WTC11 (cell line): ENCODE data around the gene XIRP2. TPM values are rescaled to one million over a fixed set of nuclear protein-coding genes. Genes with fewer than 3 reads are reported as not detected.

ENCODE experiments used
- ATAC-seq: fragments of 200-7000 bp; cut with Tn5 transposase; 2 replicates; pipeline ENCODE4 v1.10.0; 2021; ENCODE audit warnings: mild to moderate bottlenecking, moderate library complexity
- CTCF ChIA-PET: fragments of 300-600 bp; sonication (Branson Sonifier 250); formaldehyde crosslinking; loops from one replicate; lab custom pipeline; 2021; ENCODE audit warnings: antibody characterized with exemption; lab: Charles Lee
- POLR2A ChIA-PET: fragments of 350-600 bp; sonication (Branson Sonifier 250); formaldehyde crosslinking; loops from one replicate; lab custom pipeline; 2021; ENCODE audit warnings: antibody characterized with exemption; lab: Charles Lee
- DNase-seq: peaks from one replicate; pipeline ENCODE4 v3.0.0; 2021; ENCODE audit warnings: low spot score
- H3K27ac Mint-ChIP-seq: 2 replicates; pipeline ENCODE4 v1.8.0; 2021; ENCODE audit warnings: mixed read lengths
- H3K27me3 Mint-ChIP-seq: 2 replicates; pipeline ENCODE4 v1.8.0; 2021; ENCODE audit warnings: low read depth, mild to moderate bottlenecking, moderate library complexity, mixed read lengths
- H3K36me3 Mint-ChIP-seq: 2 replicates; pipeline ENCODE4 v1.8.0; 2021; ENCODE audit warnings: mixed read lengths
- H3K4me1 Mint-ChIP-seq: 2 replicates; pipeline ENCODE4 v1.8.0; 2022; ENCODE audit warnings: mixed read lengths
- H3K4me3 Mint-ChIP-seq: 2 replicates; pipeline ENCODE4 v1.8.0; 2021; ENCODE audit warnings: mild to moderate bottlenecking, moderate library complexity, mixed read lengths
- H3K9me3 Mint-ChIP-seq: 2 replicates; pipeline ENCODE4 v1.8.0; 2021; ENCODE audit warnings: mixed read lengths
- NFE2L1 ChIP-seq: sonication (generic); formaldehyde crosslinking; IDR thresholded peaks from 2 replicates; pipeline ENCODE4 v1.8.1; 2023; ENCODE audit warnings: missing genetic modification reagents
- SMAD3 ChIP-seq: sonication (generic); formaldehyde crosslinking; IDR thresholded peaks from 2 replicates; pipeline ENCODE4 v1.8.0; 2022; ENCODE audit warnings: missing genetic modification reagents, mild to moderate bottlenecking, borderline replicate concordance
- ZBTB21 ChIP-seq: sonication (generic); formaldehyde crosslinking; IDR thresholded peaks from 2 replicates; pipeline ENCODE4 v1.8.1; 2023; ENCODE audit warnings: mild to moderate bottlenecking, missing genetic modification reagents, borderline replicate concordance
- ZNF138 ChIP-seq: sonication (generic); formaldehyde crosslinking; conservative IDR thresholded peaks from 2 replicates; pipeline ENCODE4 v1.8.1; 2022; ENCODE audit warnings: mild to moderate bottlenecking, moderate library complexity, missing genetic modification reagents
- ZNF396 ChIP-seq: fragments of 250-450 bp; sonication (Bioruptor Pico); IDR thresholded peaks from 2 replicates; pipeline ENCODE4 v1.8.0; 2021; ENCODE audit warnings: mild to moderate bottlenecking, moderate library complexity, borderline replicate concordance
- total RNA-seq: library from RNA; stranded (reverse); gene quantifications from 3 replicates; pipeline ENCODE4 v1.2.3, GENCODE V29; 2021
- TF ChIP-seq, protein P1 (sequence below): sonication (generic); formaldehyde crosslinking; IDR thresholded peaks from 2 replicates; pipeline ENCODE4 v1.8.1; 2023; ENCODE audit warnings: mild to moderate bottlenecking, missing genetic modification reagents
- TF ChIP-seq, protein P2 (sequence below): sonication (generic); formaldehyde crosslinking; conservative IDR thresholded peaks from 2 replicates; pipeline ENCODE4 v1.8.1; 2022; ENCODE audit warnings: mild to moderate bottlenecking, missing genetic modification reagents
- TF ChIP-seq, protein P3 (sequence below): sonication (generic); formaldehyde crosslinking; IDR thresholded peaks from 2 replicates; pipeline ENCODE4 v1.8.1; 2023; ENCODE audit warnings: mild to moderate bottlenecking, missing genetic modification reagents, moderate library complexity
- TF ChIP-seq, protein P4 (sequence below): fragments of 250-450 bp; sonication (Bioruptor Pico); conservative IDR thresholded peaks from 2 replicates; pipeline ENCODE4 v1.9.0; 2021; ENCODE audit warnings: mild to moderate bottlenecking
- TF ChIP-seq, protein P5 (sequence below): fragments of 250-450 bp; sonication (Bioruptor Pico); IDR thresholded peaks from 2 replicates; pipeline ENCODE4 v1.9.0; 2021; ENCODE audit warnings: mild to moderate bottlenecking, borderline replicate concordance
- TF ChIP-seq, protein P6 (sequence below): sonication (generic); formaldehyde crosslinking; IDR thresholded peaks from 2 replicates; pipeline ENCODE4 v1.8.1; 2022; ENCODE audit warnings: mild to moderate bottlenecking, missing genetic modification reagents, moderate library complexity, borderline replicate concordance
- TF ChIP-seq, protein P7 (sequence below): sonication (generic); formaldehyde crosslinking; IDR thresholded peaks from 2 replicates; pipeline ENCODE4 v1.8.1; 2022; ENCODE audit warnings: mild to moderate bottlenecking, moderate library complexity, missing genetic modification reagents

The XIRP2 gene
- total RNA-seq, 1 experiment from 2014 or later, result 0.87 TPM

DNA sequence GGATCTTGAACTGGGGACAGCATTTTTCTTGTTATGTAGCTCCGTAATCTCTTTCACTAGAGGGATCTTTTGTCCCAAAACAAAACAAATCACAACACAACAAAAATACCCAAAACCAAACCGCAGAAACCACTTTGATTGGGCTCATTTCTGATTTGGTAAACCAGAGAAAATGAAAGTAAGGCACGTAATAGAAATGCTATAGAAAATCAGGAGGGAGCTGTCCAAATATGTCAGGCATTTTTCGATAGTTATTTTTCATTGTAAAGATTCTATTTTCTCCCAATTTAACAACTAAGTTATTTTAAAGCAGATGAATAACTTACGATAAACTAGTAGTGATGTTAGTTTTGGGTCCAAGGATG lies 406.5 kb downstream of the XIRP2 start (continued):
- TF ChIP-seq NFE2L1 (CRISPR knock-in tag), result no peak
- TF ChIP-seq, protein P1, sequence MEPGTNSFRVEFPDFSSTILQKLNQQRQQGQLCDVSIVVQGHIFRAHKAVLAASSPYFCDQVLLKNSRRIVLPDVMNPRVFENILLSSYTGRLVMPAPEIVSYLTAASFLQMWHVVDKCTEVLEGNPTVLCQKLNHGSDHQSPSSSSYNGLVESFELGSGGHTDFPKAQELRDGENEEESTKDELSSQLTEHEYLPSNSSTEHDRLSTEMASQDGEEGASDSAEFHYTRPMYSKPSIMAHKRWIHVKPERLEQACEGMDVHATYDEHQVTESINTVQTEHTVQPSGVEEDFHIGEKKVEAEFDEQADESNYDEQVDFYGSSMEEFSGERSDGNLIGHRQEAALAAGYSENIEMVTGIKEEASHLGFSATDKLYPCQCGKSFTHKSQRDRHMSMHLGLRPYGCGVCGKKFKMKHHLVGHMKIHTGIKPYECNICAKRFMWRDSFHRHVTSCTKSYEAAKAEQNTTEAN (CRISPR knock-in tag), result no peak
- TF ChIP-seq, protein P2, sequence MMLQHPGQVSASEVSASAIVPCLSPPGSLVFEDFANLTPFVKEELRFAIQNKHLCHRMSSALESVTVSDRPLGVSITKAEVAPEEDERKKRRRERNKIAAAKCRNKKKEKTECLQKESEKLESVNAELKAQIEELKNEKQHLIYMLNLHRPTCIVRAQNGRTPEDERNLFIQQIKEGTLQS (CRISPR knock-in tag), result no peak
- TF ChIP-seq, protein P3, sequence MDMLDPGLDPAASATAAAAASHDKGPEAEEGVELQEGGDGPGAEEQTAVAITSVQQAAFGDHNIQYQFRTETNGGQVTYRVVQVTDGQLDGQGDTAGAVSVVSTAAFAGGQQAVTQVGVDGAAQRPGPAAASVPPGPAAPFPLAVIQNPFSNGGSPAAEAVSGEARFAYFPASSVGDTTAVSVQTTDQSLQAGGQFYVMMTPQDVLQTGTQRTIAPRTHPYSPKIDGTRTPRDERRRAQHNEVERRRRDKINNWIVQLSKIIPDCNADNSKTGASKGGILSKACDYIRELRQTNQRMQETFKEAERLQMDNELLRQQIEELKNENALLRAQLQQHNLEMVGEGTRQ, result no peak

DNA sequence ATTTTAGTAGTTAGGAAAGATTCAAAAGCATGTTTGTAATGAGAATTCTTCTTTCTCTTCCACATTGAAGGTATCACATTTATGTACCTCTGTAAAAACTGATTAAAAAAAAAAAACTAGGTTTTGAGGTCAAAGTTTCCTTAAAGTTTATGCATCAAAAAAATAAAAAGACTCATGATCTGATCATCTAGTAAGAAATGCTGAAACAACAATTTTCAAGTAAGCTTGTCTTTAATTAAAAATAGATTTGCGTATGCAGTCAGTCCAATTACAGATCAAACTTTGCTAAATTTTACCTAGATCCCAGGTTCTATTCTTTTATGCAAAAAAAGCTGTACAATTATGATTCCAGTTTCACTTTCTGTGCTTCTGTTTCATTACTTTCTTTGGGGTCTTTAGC lies 409.0 kb downstream of the XIRP2 start:
- Mint-ChIP-seq H3K4me1 (peaks cover 46% of the 10 kb centered on the region), H3K9me3 (peaks cover 3% of the 10 kb centered on the region; the same call in 1 of the 2 replicates), H3K36me3 (peaks cover 5% of the 10 kb centered on the region), H3K27me3 (peaks cover 11% of the 10 kb centered on the region), H3K27ac (peak overlapping the region; percentile 83; the same call in 1 of the 2 replicates), H3K4me3 (no peak overlapping the region)
- ChIA-PET POLR2A (no interaction called here), CTCF (interaction anchor here (0.6 to 0.7 kb wide), 2 partner anchors 20 to 34 kb away, joined by 3 read pairs; no protein-coding TSS in a partner anchor)
- TF ChIP-seq ZNF138 (CRISPR knock-in tag) (no peak), ZBTB21 (CRISPR knock-in tag) (no peak), SMAD3 (no peak), ZNF396 (CRISPR knock-in tag) (no peak)
- TF ChIP-seq, protein P4, sequence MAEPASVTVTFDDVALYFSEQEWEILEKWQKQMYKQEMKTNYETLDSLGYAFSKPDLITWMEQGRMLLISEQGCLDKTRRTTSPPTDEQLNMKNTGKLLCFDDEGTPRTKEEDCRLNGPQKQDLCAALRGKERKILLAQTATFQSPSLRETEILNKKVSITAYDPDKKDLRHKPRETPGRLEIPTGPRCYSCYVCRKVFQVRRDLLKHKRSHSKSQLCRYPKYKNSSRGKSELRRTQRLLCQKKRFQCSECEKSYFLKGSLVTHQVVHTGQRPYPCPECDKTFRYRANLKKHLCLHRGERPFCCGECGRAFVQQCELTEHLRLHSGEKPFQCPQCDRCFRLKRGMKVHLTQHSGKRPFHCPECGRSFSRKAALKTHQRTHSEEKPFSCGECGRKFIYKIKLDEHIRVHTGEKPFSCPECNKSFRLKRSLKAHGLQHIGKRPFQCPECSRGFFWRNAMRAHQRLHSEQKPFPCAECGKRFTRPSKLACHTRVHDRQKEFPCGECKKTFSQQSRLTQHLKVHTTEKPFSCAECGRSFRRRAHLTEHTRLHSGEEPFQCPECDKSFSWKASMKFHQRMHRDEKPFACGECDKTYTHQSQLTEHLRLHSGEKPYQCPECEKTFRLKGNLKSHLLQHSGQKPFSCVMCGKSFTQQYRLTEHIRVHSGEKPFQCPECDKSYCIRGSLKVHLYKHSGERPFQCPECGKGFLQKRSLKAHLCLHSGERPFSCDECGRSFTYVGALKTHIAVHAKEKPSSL (CRISPR knock-in tag), result no peak
- TF ChIP-seq, protein P5, sequence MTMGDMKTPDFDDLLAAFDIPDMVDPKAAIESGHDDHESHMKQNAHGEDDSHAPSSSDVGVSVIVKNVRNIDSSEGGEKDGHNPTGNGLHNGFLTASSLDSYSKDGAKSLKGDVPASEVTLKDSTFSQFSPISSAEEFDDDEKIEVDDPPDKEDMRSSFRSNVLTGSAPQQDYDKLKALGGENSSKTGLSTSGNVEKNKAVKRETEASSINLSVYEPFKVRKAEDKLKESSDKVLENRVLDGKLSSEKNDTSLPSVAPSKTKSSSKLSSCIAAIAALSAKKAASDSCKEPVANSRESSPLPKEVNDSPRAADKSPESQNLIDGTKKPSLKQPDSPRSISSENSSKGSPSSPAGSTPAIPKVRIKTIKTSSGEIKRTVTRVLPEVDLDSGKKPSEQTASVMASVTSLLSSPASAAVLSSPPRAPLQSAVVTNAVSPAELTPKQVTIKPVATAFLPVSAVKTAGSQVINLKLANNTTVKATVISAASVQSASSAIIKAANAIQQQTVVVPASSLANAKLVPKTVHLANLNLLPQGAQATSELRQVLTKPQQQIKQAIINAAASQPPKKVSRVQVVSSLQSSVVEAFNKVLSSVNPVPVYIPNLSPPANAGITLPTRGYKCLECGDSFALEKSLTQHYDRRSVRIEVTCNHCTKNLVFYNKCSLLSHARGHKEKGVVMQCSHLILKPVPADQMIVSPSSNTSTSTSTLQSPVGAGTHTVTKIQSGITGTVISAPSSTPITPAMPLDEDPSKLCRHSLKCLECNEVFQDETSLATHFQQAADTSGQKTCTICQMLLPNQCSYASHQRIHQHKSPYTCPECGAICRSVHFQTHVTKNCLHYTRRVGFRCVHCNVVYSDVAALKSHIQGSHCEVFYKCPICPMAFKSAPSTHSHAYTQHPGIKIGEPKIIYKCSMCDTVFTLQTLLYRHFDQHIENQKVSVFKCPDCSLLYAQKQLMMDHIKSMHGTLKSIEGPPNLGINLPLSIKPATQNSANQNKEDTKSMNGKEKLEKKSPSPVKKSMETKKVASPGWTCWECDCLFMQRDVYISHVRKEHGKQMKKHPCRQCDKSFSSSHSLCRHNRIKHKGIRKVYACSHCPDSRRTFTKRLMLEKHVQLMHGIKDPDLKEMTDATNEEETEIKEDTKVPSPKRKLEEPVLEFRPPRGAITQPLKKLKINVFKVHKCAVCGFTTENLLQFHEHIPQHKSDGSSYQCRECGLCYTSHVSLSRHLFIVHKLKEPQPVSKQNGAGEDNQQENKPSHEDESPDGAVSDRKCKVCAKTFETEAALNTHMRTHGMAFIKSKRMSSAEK, result no peak
- TF ChIP-seq, protein P6, sequence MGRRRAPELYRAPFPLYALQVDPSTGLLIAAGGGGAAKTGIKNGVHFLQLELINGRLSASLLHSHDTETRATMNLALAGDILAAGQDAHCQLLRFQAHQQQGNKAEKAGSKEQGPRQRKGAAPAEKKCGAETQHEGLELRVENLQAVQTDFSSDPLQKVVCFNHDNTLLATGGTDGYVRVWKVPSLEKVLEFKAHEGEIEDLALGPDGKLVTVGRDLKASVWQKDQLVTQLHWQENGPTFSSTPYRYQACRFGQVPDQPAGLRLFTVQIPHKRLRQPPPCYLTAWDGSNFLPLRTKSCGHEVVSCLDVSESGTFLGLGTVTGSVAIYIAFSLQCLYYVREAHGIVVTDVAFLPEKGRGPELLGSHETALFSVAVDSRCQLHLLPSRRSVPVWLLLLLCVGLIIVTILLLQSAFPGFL, result no peak
- TF ChIP-seq, protein P7, sequence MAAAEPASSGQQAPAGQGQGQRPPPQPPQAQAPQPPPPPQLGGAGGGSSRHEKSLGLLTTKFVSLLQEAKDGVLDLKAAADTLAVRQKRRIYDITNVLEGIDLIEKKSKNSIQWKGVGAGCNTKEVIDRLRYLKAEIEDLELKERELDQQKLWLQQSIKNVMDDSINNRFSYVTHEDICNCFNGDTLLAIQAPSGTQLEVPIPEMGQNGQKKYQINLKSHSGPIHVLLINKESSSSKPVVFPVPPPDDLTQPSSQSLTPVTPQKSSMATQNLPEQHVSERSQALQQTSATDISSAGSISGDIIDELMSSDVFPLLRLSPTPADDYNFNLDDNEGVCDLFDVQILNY (CRISPR knock-in tag), result no peak
- DNase-seq (no peak), ATAC-seq (no peak)
